Panc1 (cell line): ENCODE measurements around the gene RUVBL1.

Experiments
- CTCF ChIP-seq: fragments of 450-650 bp; IDR thresholded peaks from 2 replicates; pipeline ENCODE4 v1.5.1; 2017; ENCODE audit warnings: mild to moderate bottlenecking
- POLR2AphosphoS5 ChIP-seq: IDR thresholded peaks from 2 replicates; pipeline ENCODE4 v1.6.1; 2012; ENCODE audit warnings: mild to moderate bottlenecking, low read depth, low read length, moderate library complexity
- REST ChIP-seq, 2 experiments: IDR thresholded peaks; 2 replicates each; pipeline ENCODE4 v1.6.1; 2011 to 2012; ENCODE audit warnings: low read depth in 2 of 2, control low read depth in 1 of 2, low read length in 1 of 2, mild to moderate bottlenecking in 1 of 2, moderate library complexity in 1 of 2; ENCODE audit not compliant: insufficient read depth in 1 of 2
- SIN3A ChIP-seq: IDR thresholded peaks from 2 replicates; pipeline ENCODE4 v1.6.1; 2012; ENCODE audit warnings: low read depth, mild to moderate bottlenecking, low read length, moderate library complexity, borderline replicate concordance; ENCODE audit not compliant: insufficient read depth
- TCF7L2 ChIP-seq: IDR thresholded peaks from 2 replicates; pipeline ENCODE4 v1.6.1; 2011; ENCODE audit warnings: mild to moderate bottlenecking, low read depth, low read length, inconsistent platforms

GRCh38 chr3:128168836-128169235, 45.2 kb upstream of the RUVBL1 start:
- no peak for TF ChIP-seq CTCF
- no peak for TF ChIP-seq REST (IDR thresholded peaks at IDR 0.05; ENCODE audit: insufficient read depth in 1 of 2, low read depth in 2 of 2, low read length in 1 of 2)
- TF ChIP-seq POLR2AphosphoS5, result no peak
- TF ChIP-seq SIN3A, result no peak
- no peak for TF ChIP-seq TCF7L2
